Measurements from ENCODE around the gene FOXN4.

GRCh38 chr12:109346920-109347319 is 37.8 kb upstream of the FOXN4 start:
- TF ChIP-seq CTCF (IDR thresholded peaks at IDR 0.05; ENCODE audit: low read length), result no peak
- TF ChIP-seq EZH2 (IDR thresholded peaks at IDR 0.05; ENCODE audit: borderline replicate concordance, low read length), result no peak

Measured in OCI-LY1 (cell line).